Parathyroid adenoma (tissue), 2 donors: ENCODE measurements around the gene CYBRD1.

Experiments
- H2AFZ ChIP-seq: fragments of 300-600 bp; sonication (generic); one replicate; pipeline ENCODE4 v1.7.0; 2017; ENCODE audit warnings: antibody characterized with exemption, mild to moderate bottlenecking
- H3K27ac ChIP-seq: fragments of 300-600 bp; sonication (generic); one replicate; pipeline ENCODE4 v1.7.0; 2017
- H3K27me3 ChIP-seq: fragments of 300-600 bp; sonication (generic); one replicate; pipeline ENCODE4 v1.7.0; 2017; ENCODE audit warnings: low read length; ENCODE audit not compliant: control insufficient read depth, insufficient read depth
- H3K36me3 ChIP-seq: fragments of 300-600 bp; sonication (generic); one replicate; pipeline ENCODE4 v1.7.0; 2017; ENCODE audit warnings: low read length; ENCODE audit not compliant: control insufficient read depth, insufficient read depth
- H3K4me1 ChIP-seq: fragments of 300-600 bp; sonication (generic); one replicate; pipeline ENCODE4 v1.7.0; 2017; ENCODE audit warnings: control low read depth
- H3K4me2 ChIP-seq: fragments of 300-600 bp; sonication (generic); one replicate; pipeline ENCODE4 v1.7.0; 2017; ENCODE audit warnings: low read length
- H3K4me3 ChIP-seq: fragments of 300-600 bp; sonication (generic); one replicate; pipeline ENCODE4 v1.7.0; 2017; ENCODE audit warnings: low read depth, low read length
- H3K79me2 ChIP-seq: fragments of 300-600 bp; sonication (generic); one replicate; pipeline ENCODE4 v1.7.0; 2017; ENCODE audit warnings: control low read depth
- H3K9ac ChIP-seq: fragments of 300-600 bp; sonication (generic); one replicate; pipeline ENCODE4 v1.7.0; 2017; ENCODE audit warnings: mild to moderate bottlenecking
- H3K9me3 ChIP-seq: fragments of 300-600 bp; sonication (generic); one replicate; pipeline ENCODE4 v1.7.0; 2017; ENCODE audit warnings: low read length; ENCODE audit not compliant: control insufficient read depth
- CTCF ChIP-seq: fragments of 300-600 bp; sonication (generic); IDR thresholded peaks from one replicate; pipeline ENCODE4 v1.7.0; 2017; ENCODE audit warnings: antibody characterized with exemption, mild to moderate bottlenecking
- donor health status: primary hyperparathyroidism.

The CYBRD1 gene

GRCh38 chr2:171553858-171554257 lies 31.6 kb downstream of the CYBRD1 start:
- no peak overlapping the region for H3K27ac ChIP-seq
- no peak overlapping the region for H3K4me2 ChIP-seq
- TF ChIP-seq CTCF: no peak
- no peaks in the 10 kb centered on the region for H3K79me2 ChIP-seq
- no peak overlapping the region for H3K4me3 ChIP-seq
- H2AFZ ChIP-seq: no peak overlapping the region
- H3K27me3 ChIP-seq: no peaks in the 10 kb centered on the region
- no peak overlapping the region for H3K9ac ChIP-seq
- no peaks in the 10 kb centered on the region for H3K9me3 ChIP-seq
- no peaks in the 10 kb centered on the region for H3K36me3 ChIP-seq
- no peaks in the 10 kb centered on the region for H3K4me1 ChIP-seq

GRCh38 chr2:171554991-171555615 lies 32.8 kb downstream of the CYBRD1 start:
- H3K27me3 ChIP-seq: no peaks in the 10 kb centered on the region
- no peak overlapping the region for H3K4me3 ChIP-seq
- no peak overlapping the region for H3K27ac ChIP-seq
- no peaks in the 10 kb centered on the region for H3K36me3 ChIP-seq
- H3K4me2 ChIP-seq: no peak overlapping the region
- H2AFZ ChIP-seq: no peak overlapping the region
- no peak for TF ChIP-seq CTCF
- no peaks in the 10 kb centered on the region for H3K4me1 ChIP-seq
- H3K79me2 ChIP-seq: no peaks in the 10 kb centered on the region
- H3K9me3 ChIP-seq: no peaks in the 10 kb centered on the region
- H3K9ac ChIP-seq: no peak overlapping the region

- TF ChIP-seq CTCF: no peak
- Histone ChIP-seq H3K79me2 (no peaks in the 10 kb centered on the region), H3K9me3 (no peaks in the 10 kb centered on the region), H3K36me3 (no peaks in the 10 kb centered on the region), H3K27me3 (no peaks in the 10 kb centered on the region), H3K4me2 (no peak overlapping the region), H3K9ac (no peak overlapping the region), H3K4me3 (no peak overlapping the region), H3K27ac (no peak overlapping the region), H3K4me1 (no peaks in the 10 kb centered on the region), H2AFZ (no peak overlapping the region)
These were observed 35.1 kb downstream of the CYBRD1 start for GRCh38 chr2:171557363-171557762.

- H3K27me3 ChIP-seq: no peaks in the 10 kb centered on the region
- no peak for TF ChIP-seq CTCF
- H3K4me1 ChIP-seq: no peaks in the 10 kb centered on the region
- H3K4me3 ChIP-seq: no peak overlapping the region
- no peaks in the 10 kb centered on the region for H3K36me3 ChIP-seq
- H3K79me2 ChIP-seq: no peaks in the 10 kb centered on the region
- no peak overlapping the region for H3K9ac ChIP-seq
- no peak overlapping the region for H3K4me2 ChIP-seq
- H3K27ac ChIP-seq: no peak overlapping the region
- H2AFZ ChIP-seq: no peak overlapping the region
- no peaks in the 10 kb centered on the region for H3K9me3 ChIP-seq
These were observed 41.0 kb downstream of the CYBRD1 start for GRCh38 chr2:171563301-171563700.

- Histone ChIP-seq H3K27me3 (no peaks in the 10 kb centered on the region), H3K36me3 (no peaks in the 10 kb centered on the region), H3K79me2 (no peaks in the 10 kb centered on the region), H3K4me3 (no peak overlapping the region), H3K9ac (no peak overlapping the region), H3K9me3 (no peaks in the 10 kb centered on the region), H3K4me2 (no peak overlapping the region), H3K27ac (no peak overlapping the region), H3K4me1 (no peaks in the 10 kb centered on the region), H2AFZ (no peak overlapping the region)
- no peak for TF ChIP-seq CTCF
These were observed 42.2 kb downstream of the CYBRD1 start for GRCh38 chr2:171564463-171564862.
